HL-60 (cell line): ENCODE results near the gene LIMS1.

Experiments
- CTCF ChIP-seq: IDR thresholded peaks from one replicate; pipeline ENCODE4 v1.5.1; 2011; ENCODE audit warnings: low read length, control low read depth, inconsistent platforms; ENCODE audit not compliant: insufficient read depth
- GABPA ChIP-seq: IDR thresholded peaks from 2 replicates; pipeline ENCODE4 v1.6.1; 2012; ENCODE audit warnings: low read depth
- POLR2AphosphoS5 ChIP-seq: IDR thresholded peaks from 2 replicates; pipeline ENCODE4 v1.6.1; 2012; ENCODE audit warnings: low read depth
- SPI1 ChIP-seq: IDR thresholded peaks from 2 replicates; pipeline ENCODE4 v1.6.1; 2012; ENCODE audit warnings: low read depth, mild to moderate bottlenecking, borderline replicate concordance

GRCh38 chr2:108594982-108595464 is 60.8 kb downstream of the LIMS1 start:
- TF ChIP-seq GABPA (no peak), CTCF (no peak), POLR2AphosphoS5 (peak; percentile 53; the same call in 1 of the 2 replicates), SPI1 (no peak)
